T-helper 22 cell (primary cell): ENCODE results near the gene PSMD13.

ENCODE experiments used
- DNase-seq: peaks from one replicate; pipeline ENCODE4 v3.0.0-alpha.2; 2020; ENCODE audit warnings: low read depth

PSMD13 gene

DNA sequence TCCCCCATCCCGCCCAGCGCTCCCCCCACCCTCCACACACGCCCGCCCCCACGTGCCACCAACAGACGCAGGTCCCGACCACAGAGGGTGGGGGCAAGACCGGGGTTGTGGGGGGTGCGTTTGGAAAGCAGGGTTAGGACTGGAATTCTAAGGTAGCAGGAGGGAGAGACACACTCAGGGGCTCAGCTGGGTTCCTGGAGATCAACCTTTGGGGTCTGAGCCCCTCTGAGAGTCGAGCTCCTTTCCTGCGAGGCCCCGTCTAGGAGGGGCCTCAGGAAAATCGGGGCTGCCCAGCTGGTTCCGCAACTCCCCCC lies 52.6 kb downstream of the PSMD13 start:
- DNase-seq: peak; percentile 39

- DNase-seq: no peak
Measured at GRCh38 chr11:289712-290620, 53.2 kb downstream of the PSMD13 start.

DNA sequence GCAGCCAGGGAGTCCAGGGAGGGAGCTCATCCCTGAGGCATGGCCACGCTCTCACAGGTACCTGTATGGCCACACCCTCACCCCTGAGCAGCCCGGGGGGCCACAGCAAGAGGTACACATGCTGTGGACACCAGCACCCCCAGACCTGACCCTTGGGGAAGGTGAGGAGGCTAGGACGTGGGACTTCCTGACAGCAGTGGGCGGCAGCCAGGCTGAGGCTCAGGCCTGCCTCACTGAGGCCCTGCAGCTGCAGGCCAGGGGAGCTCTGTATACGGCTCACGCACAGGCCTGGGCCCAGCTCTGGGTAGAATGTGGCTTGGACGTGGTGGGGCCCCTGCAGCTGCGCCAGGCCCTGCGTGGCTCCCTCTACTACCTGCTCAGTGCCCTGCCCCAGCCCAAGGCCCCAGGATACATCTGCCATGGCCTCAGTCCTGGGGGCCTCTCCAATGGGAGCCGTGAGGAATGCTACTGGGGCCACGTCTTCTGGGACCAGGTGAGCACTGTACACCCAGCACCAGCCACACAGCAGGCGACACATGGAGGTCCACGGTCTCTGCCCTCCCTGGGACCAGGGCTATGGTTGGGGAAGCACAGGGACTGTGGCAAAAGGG lies 54.0 kb downstream of the PSMD13 start:
- no peak for DNase-seq

DNA sequence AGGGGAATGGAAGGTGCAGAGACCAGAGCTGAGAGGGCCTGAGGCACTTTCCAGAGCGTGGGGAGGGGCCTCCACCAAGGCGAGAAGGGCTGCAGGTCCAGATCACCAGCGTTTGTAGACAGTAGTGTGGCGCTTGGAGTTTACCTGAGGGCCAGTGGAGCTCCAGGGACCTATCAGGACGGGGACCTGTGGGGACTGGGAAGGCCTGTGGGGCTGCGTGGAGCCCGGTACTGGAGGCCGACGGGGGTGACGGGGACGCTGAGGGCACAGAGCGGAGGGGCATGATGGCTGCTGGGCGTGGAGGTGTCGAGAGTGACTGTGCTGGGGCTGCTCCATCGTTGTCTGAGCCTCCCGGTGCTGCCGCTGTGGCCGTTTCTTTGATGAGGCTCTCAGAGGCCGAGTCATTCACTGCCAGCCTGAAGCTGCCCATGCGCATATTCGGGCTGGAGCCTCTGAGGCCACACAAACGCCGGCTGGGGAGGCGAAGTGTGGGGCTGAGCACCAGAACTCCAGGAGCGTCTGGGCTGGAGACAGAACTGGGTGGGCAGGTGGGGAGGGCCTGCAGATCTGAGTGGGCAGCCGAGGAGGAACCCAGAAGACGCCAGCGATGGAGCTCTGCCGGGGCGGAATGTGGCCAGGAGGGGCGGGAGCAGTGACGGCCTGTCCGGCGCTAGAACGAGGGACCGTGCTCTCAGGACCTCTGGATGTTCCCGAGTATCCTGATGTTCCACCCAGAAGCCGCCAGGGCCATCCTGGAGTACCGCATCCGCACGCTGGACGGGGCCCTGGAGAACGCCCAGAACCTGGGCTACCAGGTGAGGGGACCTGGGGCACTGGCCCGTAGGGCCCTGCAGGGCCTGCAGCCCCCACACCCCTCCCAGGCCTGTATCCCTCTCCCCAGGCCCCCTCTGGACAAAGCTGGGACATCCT lies 54.8 kb downstream of the PSMD13 start:
- DNase-seq: no peak

DNA sequence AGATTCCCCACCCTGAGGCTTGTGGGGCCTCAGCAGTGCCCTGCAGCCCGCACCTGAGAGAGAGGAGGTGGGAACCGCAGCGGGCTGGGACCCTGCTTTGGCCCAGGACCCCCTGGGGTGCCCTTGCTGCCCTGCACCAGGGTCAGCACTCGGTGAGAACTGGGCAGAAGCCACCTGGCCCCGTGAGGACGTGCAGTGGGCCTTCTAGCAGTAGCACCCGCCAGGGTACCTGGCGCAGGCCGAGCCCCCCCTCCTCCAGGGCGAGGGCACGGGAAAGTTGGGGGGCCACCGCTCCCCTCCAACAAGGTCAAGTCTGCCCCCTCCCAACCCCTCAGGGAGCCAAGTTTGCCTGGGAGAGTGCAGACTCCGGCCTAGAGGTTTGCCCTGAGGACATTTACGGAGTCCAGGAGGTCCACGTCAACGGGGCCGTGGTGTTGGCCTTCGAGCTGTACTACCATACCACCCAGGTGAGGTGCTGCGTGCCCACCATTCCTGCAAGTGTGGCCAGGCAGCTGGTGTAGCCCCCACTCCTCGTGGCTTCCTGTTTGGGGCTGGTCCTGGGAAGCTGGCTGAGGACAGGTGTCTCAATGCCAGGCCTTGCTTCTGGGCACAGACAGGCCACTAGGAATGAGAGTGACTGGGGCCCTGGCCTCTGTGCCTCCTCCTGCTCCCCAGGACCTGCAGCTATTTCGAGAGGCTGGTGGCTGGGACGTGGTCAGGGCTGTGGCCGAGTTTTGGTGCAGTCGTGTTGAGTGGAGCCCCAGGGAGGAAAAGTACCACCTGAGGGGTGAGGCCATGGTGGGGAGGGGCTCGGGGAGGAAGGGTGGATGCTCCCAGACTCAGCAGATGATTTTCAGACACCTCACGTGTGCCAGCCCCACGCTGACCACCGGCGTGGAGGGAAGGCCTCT lies 55.7 kb downstream of the PSMD13 start:
- no peak for DNase-seq

- no peak for DNase-seq
Measured at GRCh38 chr11:293271-293851, 56.6 kb downstream of the PSMD13 start.

DNA sequence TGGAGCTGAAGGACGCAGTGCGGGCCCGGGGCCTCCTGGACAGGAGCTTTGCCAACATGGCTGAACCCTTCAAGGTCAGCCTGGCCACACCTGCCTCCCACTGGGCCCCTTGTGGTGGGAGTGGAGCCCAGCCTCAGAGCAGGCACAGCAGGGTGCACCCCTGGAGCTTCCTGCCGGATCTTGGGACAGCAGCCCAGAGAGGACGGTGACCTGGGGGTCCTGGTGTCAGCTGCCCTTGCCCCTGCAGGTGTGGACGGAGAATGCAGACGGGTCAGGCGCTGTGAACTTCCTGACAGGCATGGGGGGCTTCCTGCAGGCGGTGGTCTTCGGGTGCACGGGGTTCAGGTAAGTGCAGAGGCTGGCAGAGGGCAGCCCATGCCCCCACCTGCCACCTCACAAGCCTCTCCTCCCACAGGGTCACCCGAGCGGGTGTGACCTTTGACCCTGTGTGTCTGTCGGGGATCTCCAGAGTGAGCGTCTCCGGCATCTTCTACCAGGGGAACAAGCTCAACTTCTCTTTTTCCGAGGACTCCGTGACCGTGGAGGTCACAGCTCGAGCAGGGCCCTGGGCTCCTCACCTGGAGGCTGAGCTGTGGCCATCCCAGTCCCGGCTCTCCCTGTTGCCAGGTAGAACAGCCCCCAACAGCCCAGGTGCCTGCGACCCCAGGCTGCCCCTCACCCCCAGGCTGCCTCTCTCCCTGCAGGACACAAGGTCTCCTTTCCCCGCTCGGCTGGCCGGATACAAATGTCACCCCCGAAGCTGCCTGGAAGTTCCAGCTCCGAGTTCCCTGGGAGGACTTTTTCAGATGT lies 57.3 kb downstream of the PSMD13 start:
- DNase-seq: no peak

GRCh38 chr11:294780-295179 lies 58.0 kb downstream of the PSMD13 start:
- DNase-seq: no peak

DNA sequence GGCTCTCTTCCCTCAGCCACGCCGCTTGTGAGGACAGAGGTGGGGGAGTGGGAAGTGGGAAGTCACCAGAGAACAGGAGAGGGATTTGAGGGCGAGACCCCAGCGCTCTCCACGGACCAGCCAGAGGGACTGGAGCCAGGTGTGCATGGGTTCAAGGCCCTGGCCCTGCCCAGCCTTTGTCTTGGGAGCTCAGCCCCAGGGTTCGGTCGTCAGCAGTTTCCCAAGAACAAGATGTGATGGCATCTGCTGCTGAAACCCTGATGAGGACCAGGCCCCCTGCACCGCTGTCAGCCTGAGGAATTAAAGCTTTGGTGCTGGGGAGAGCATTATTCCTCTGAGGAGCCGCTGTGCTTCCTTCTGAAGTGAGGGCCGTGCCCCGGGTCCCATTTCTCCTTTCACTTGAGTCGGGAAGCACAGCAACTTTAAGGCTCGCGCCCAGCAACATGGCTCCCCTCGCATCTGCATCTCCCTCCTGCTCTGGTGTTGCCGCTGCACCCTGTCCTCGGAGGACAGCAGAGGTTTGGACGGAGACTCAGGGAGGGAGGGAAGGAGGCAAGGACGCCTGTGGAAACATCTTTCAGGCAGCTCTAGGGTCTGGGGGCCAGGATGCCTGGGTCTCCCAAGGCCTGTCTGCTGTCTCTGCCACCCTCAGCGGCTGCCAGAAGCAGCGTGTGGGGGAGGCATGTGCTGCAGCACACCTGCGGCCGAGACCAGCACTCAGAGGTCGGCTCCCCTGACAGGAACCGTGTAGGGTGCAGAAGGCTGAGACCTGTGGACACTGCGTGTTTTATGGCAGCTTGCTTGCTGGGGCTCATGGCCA lies 58.8 kb downstream of the PSMD13 start:
- no peak for DNase-seq

GRCh38 chr11:296171-297050 lies 59.6 kb downstream of the PSMD13 start:
- DNase-seq: no peak

- DNase-seq: no peak
Measured at GRCh38 chr11:297051-297585, 60.3 kb downstream of the PSMD13 start.

GRCh38 chr11:297586-298405 lies 61.0 kb downstream of the PSMD13 start:
- no peak for DNase-seq

DNA sequence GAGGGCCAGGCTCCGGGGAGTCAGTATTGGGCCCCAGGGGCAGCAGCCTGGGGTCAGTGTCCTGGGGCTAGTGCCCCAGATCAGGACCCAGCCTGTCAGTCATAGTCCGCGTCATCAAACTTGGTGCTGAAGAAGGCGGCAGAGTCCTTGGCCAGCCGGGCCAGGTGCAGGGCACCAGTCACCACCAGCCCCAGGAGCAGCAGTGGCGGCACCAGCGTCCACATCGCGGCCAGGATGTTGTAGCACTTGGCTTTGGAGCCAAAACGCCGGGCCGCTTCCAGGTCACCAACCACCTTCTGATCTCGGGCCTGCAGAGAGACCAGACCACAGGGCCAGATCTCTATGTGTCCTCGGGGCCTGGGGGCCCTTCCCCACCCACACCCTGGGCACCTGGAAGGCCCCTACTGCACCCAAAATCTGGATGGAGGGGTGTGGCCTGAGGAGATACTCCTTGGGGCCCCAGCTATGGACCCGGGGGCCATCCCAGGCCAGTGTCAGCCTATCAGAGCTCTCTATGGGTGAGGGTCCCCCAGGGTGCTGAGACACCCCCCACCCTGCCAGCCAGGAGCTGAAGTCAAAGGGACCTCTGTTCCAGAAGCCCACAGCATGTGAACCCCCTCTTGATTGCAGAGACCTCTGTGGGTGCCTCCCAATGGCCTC lies 61.8 kb downstream of the PSMD13 start:
- no peak for DNase-seq

- DNase-seq: no peak
Measured at GRCh38 chr11:299081-299891, 62.5 kb downstream of the PSMD13 start, which contains the start of gene IFITM5. Gene IFITM5 (minus strand): TSS chr11:299526. CDS start chr11:299490, 36 bp downstream.

DNA sequence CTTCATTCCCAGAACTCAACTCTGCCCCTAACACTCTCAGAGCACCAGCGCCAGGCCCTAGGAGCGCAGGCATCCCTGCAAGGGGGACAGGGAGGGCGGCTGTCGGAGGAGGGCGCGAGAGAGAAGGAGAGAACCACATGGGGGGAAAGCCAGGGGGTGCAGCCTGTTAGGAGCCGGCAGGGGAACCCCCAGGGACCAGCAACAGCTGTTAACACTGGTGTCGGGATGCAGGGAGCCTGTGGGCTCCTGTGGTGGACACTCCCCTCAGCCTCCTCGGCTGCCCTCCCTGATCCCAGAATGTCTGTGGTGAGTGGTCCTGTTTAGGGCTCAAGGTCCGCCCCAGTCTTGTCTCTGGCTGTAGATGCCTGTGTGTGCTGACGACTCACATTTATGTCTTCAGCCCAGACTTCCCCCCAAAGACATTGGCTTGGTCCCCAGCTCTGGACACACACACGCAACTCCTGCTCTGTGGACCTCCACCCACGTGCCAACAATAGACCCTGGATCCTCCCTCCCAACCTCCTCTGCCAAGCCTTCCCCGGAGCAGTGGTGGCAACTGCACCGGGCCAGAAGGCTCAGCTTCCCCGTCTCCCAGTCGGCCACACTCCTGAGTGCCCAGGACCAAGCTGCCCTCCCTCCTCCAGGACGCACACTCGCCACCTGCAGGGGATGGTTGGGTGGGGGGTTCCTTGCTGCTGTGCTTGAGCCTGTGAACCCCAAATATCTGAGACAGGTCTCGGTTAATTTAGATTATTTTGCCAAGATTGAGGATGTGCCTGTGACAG lies 63.4 kb downstream of the PSMD13 start:
- no peak for DNase-seq
